ENCODE measurements around the gene RPRML.

DNA sequence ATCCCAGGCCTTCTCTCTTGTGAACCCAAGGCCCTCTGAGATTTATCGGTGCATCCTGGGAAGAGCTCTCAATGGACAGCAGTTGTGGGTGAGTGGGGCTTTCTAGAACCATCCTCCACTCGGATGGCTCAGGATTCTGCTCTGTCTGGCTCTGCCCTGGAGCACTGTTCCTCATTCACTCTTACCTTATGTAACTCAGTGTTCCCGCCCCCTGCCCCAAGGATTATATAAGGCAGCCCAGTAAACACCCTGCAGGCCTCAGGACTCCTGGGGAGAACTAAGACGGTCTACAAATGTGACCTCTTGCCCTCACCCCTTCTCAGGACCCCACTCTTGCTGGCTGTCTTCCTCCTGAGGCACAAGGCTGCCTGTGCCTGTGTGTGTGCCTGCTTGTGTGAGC, 3.8 kb downstream of the RPRML start:
- TF ChIP-seq, protein P1, sequence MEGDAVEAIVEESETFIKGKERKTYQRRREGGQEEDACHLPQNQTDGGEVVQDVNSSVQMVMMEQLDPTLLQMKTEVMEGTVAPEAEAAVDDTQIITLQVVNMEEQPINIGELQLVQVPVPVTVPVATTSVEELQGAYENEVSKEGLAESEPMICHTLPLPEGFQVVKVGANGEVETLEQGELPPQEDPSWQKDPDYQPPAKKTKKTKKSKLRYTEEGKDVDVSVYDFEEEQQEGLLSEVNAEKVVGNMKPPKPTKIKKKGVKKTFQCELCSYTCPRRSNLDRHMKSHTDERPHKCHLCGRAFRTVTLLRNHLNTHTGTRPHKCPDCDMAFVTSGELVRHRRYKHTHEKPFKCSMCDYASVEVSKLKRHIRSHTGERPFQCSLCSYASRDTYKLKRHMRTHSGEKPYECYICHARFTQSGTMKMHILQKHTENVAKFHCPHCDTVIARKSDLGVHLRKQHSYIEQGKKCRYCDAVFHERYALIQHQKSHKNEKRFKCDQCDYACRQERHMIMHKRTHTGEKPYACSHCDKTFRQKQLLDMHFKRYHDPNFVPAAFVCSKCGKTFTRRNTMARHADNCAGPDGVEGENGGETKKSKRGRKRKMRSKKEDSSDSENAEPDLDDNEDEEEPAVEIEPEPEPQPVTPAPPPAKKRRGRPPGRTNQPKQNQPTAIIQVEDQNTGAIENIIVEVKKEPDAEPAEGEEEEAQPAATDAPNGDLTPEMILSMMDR (conservative IDR thresholded peaks at IDR 0.05 in 1 of 2, IDR thresholded peaks at IDR 0.05 in 1 of 2; ENCODE audit: low read depth in 1 of 2, low read length in 2 of 2), result no peak
- TF ChIP-seq EZH2 (IDR thresholded peaks at IDR 0.05; ENCODE audit: low read length, missing control alignments), result no peak
